ENCODE results near the gene GLTP. TPM values are rescaled to one million over a fixed set of nuclear protein-coding genes. Genes with fewer than 3 reads are reported as not detected.

Gene GLTP
- total RNA-seq, 1 experiment from 2014 or later: 25.8 TPM

DNA sequence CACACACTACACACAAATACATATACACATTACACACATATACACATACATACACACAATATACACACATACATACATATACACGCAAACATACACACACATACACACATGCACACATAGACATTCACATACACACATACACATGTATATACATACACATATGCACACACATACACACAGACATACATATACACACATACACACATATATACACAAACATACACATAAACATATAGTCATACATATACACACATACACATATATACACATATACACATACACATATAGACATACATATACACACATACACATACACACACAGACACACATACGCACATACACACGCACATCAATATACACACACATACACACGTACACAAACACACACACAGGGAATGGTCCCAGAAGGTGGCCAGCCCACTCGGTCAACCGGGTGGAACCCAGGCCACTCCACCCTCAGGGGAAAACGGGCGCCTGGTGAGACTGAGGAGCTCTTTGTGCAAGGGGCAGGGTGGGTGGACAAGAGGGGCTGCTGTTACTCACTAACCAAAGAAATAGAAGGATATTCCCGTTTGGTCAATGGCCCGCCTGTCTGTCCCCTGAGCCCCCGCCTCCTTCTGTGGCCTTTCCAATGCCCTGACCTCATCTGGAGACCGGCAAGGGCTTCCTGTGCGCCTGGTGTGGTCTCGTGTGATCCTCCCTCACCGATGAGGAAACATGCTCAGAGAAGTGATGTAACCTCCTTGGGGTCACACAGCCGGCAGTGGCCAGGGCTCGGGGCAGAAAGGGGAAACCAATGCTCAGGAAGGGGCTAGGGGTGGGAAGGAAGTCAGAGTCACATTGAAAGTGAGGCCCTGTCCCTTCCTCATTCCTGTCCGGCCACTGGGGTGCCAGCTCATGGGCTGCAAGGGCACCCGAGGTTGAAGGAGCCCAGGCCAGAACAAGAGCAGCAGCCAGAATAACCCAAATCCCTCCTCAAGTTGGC is 52.5 kb downstream of the GLTP start (continued):
- no peak for TF ChIP-seq NFATC4 (CRISPR knock-in tag; IDR thresholded peaks at IDR 0.05)
- no peak for TF ChIP-seq EMX1 (CRISPR knock-in tag; IDR thresholded peaks at IDR 0.05)
- TF ChIP-seq JAZF1 (CRISPR knock-in tag; IDR thresholded peaks at IDR 0.05): no peak
- no peak for TF ChIP-seq ZNF416 (CRISPR knock-in tag; IDR thresholded peaks at IDR 0.05)
- TF ChIP-seq, protein P1, sequence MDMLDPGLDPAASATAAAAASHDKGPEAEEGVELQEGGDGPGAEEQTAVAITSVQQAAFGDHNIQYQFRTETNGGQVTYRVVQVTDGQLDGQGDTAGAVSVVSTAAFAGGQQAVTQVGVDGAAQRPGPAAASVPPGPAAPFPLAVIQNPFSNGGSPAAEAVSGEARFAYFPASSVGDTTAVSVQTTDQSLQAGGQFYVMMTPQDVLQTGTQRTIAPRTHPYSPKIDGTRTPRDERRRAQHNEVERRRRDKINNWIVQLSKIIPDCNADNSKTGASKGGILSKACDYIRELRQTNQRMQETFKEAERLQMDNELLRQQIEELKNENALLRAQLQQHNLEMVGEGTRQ (CRISPR knock-in tag; IDR thresholded peaks at IDR 0.05): no peak
- no peak for TF ChIP-seq KAT7 (CRISPR knock-in tag; IDR thresholded peaks at IDR 0.05; ENCODE audit: borderline replicate concordance)
- no peak for TF ChIP-seq ARID4B (CRISPR knock-in tag; IDR thresholded peaks at IDR 0.05; ENCODE audit: borderline replicate concordance)
- TF ChIP-seq, protein P2, sequence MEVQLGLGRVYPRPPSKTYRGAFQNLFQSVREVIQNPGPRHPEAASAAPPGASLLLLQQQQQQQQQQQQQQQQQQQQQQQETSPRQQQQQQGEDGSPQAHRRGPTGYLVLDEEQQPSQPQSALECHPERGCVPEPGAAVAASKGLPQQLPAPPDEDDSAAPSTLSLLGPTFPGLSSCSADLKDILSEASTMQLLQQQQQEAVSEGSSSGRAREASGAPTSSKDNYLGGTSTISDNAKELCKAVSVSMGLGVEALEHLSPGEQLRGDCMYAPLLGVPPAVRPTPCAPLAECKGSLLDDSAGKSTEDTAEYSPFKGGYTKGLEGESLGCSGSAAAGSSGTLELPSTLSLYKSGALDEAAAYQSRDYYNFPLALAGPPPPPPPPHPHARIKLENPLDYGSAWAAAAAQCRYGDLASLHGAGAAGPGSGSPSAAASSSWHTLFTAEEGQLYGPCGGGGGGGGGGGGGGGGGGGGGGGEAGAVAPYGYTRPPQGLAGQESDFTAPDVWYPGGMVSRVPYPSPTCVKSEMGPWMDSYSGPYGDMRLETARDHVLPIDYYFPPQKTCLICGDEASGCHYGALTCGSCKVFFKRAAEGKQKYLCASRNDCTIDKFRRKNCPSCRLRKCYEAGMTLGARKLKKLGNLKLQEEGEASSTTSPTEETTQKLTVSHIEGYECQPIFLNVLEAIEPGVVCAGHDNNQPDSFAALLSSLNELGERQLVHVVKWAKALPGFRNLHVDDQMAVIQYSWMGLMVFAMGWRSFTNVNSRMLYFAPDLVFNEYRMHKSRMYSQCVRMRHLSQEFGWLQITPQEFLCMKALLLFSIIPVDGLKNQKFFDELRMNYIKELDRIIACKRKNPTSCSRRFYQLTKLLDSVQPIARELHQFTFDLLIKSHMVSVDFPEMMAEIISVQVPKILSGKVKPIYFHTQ (CRISPR knock-in tag; IDR thresholded peaks at IDR 0.05): no peak

DNA sequence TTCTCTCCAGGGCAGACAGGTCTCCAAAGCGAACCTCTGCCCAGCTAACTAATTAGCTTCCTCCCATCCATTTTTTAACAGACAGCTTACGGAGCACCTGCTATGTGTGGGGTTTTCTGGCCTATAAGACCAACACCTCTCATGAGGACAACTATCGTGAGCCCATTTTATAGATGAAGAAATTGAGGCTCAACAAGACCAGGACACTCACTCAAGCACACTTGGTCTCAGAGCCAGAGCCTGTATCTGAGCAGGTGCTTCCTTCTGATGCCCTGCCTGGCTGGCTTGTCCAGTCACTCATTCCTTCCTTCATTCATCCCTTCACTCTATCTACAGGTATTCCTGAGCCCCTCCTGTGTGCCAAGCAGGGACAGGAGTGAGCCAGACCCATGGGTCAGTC is 53.3 kb downstream of the GLTP start:
- ChIA-PET POLR2A (no interaction called here), CTCF (interaction anchor here (0.9 kb wide), 1 partner anchor 18 kb away, joined by 3 read pairs; no protein-coding TSS in a partner anchor)
- DNase-seq (ENCODE audit: low spot score) (no peak), ATAC-seq (no peak)
- H3K27ac Mint-ChIP-seq: no peak overlapping the region
- no peak overlapping the region for H3K4me3 Mint-ChIP-seq
- peaks cover 10% of the 10 kb centered on the region for H3K4me1 Mint-ChIP-seq
- no peaks in the 10 kb centered on the region for H3K36me3 Mint-ChIP-seq
- no peaks in the 10 kb centered on the region for H3K9me3 Mint-ChIP-seq
- peaks cover 2% of the 10 kb centered on the region for H3K27me3 Mint-ChIP-seq (ENCODE audit: low read depth)
- TF ChIP-seq ELF4 (CRISPR knock-in tag; IDR thresholded peaks at IDR 0.05; ENCODE audit: low read depth) (no peak), E2F5 (CRISPR knock-in tag; IDR thresholded peaks at IDR 0.05) (no peak), EMX1 (CRISPR knock-in tag; IDR thresholded peaks at IDR 0.05) (no peak), GABPB1 (CRISPR knock-in tag; IDR thresholded peaks at IDR 0.05) (no peak), ZNF671 (CRISPR knock-in tag; IDR thresholded peaks at IDR 0.05) (no peak), FOXP4 (CRISPR knock-in tag; IDR thresholded peaks at IDR 0.05) (no peak), CREB1 (CRISPR knock-in tag; IDR thresholded peaks at IDR 0.05) (no peak), GRHL2 (CRISPR knock-in tag; IDR thresholded peaks at IDR 0.05; ENCODE audit: insufficient replicate concordance, severe bottlenecking) (no peak), TCF7 (CRISPR knock-in tag; IDR thresholded peaks at IDR 0.05; ENCODE audit: low read depth) (no peak)
- TF ChIP-seq, protein P3, sequence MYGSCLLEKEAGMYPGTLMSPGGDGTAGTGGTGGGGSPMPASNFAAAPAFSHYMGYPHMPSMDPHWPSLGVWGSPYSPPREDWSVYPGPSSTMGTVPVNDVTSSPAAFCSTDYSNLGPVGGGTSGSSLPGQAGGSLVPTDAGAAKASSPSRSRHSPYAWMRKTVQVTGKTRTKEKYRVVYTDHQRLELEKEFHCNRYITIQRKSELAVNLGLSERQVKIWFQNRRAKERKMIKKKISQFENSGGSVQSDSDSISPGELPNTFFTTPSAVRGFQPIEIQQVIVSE (CRISPR knock-in tag; IDR thresholded peaks at IDR 0.05; ENCODE audit: borderline replicate concordance): no peak
- TF ChIP-seq, protein P4, sequence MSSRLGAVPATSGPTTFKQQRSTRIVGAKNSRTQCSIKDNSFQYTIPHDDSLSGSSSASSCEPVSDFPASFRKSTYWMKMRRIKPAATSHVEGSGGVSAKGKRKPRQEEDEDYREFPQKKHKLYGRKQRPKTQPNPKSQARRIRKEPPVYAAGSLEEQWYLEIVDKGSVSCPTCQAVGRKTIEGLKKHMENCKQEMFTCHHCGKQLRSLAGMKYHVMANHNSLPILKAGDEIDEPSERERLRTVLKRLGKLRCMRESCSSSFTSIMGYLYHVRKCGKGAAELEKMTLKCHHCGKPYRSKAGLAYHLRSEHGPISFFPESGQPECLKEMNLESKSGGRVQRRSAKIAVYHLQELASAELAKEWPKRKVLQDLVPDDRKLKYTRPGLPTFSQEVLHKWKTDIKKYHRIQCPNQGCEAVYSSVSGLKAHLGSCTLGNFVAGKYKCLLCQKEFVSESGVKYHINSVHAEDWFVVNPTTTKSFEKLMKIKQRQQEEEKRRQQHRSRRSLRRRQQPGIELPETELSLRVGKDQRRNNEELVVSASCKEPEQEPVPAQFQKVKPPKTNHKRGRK (CRISPR knock-in tag; IDR thresholded peaks at IDR 0.05; ENCODE audit: borderline replicate concordance): no peak

Measured in WTC11 (cell line).